OCI-LY3 (cell line): ENCODE results near the gene PIGC.

ENCODE experiments used
- H2AFZ ChIP-seq: fragments of 200-600, 300-600 bp; shearing (Covaris generic); 2 replicates; pipeline ENCODE4 v1.6.0; 2014; ENCODE audit warnings: antibody characterized with exemption, low read depth, low read length
- H3K27ac ChIP-seq: fragments of 200-600, 300-600 bp; sonication (generic); 2 replicates; pipeline ENCODE4 v1.5.1; 2014; ENCODE audit warnings: mild to moderate bottlenecking, low read length, moderate library complexity, mixed read lengths
- H3K27me3 ChIP-seq: fragments of 200-600, 300-600 bp; sonication (generic); 2 replicates; pipeline ENCODE4 v1.6.1; 2014; ENCODE audit warnings: low read depth, low read length, mixed read lengths
- H3K36me3 ChIP-seq: fragments of 200-600, 300-600 bp; sonication (generic); replicated peaks from 2 replicates; pipeline ENCODE3; 2014; ENCODE audit warnings: low read depth, low read length, mixed read lengths
- H3K4me1 ChIP-seq: fragments of 300-600, 200-600 bp; sonication (generic); 2 replicates; pipeline ENCODE4 v1.6.1; 2014; ENCODE audit warnings: low read length, mixed read lengths
- H3K4me2 ChIP-seq: fragments of 200-600, 300-600 bp; sonication (generic); 2 replicates; pipeline ENCODE4 v1.6.1; 2014; ENCODE audit warnings: low read length, mixed read lengths
- H3K4me3 ChIP-seq: fragments of 300-600, 200-600 bp; sonication (generic); 2 replicates; pipeline ENCODE4 v1.5.1; 2014; ENCODE audit warnings: antibody characterized with exemption, mild to moderate bottlenecking, low read length, moderate library complexity
- H3K79me2 ChIP-seq: fragments of 300-600, 200-600 bp; shearing (Covaris generic); 2 replicates; pipeline ENCODE4 v1.6.1; 2014; ENCODE audit warnings: mild to moderate bottlenecking, low read length, mixed read lengths
- H3K9ac ChIP-seq: fragments of 300-600, 200-600 bp; shearing (Covaris generic); 2 replicates; pipeline ENCODE4 v1.6.0; 2014; ENCODE audit warnings: mild to moderate bottlenecking, low read length, moderate library complexity
- H3K9me3 ChIP-seq: fragments of 200-600, 300-600 bp; shearing (Covaris generic); 2 replicates; pipeline ENCODE4 v1.6.1; 2014; ENCODE audit warnings: low read length, mixed read lengths; ENCODE audit not compliant: insufficient read depth
- H4K20me1 ChIP-seq: fragments of 200-600, 300-600 bp; sonication (generic); 2 replicates; pipeline ENCODE4 v1.6.1; 2016; ENCODE audit warnings: low read length, mixed read lengths; ENCODE audit not compliant: insufficient read depth
- EZH2phosphoT487 ChIP-seq: fragments of 200-600 bp; shearing (Covaris generic); IDR thresholded peaks from 2 replicates; pipeline ENCODE4 v1.6.1; 2018; ENCODE audit warnings: antibody characterized with exemption, mixed run types, low read depth
- TF ChIP-seq, protein P1 (sequence below): fragments of 200-600, 300-600 bp; sonication (generic); IDR thresholded peaks from 2 replicates; pipeline ENCODE4 v1.5.1; 2014; ENCODE audit warnings: antibody characterized with exemption, low read length, low read depth

Gene PIGC

DNA sequence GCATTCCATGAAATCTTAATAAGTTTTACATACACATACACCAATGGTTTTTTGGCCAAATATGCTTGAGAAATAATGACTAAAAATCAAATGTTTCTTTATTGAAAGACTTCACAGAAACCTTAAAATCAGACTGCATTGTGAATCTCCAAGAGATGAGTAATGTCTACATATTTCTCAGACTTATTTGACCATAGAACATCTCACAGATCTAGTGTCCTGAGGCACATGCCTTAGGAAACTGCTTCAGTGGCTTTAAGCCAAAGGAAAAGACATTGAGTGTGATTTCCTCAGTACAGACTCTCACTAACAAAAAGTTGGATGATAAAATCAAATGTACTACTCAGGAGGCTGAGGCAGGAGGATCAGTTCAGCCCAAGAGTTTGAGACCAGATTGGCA is 29.5 kb downstream of the PIGC start:
- Histone ChIP-seq H3K9me3 (no peaks in the 10 kb centered on the region), H3K27ac (no peak overlapping the region), H3K4me2 (no peak overlapping the region), H3K9ac (no peak overlapping the region), H2AFZ (no peak overlapping the region), H4K20me1 (no peaks in the 10 kb centered on the region), H3K4me3 (no peak overlapping the region), H3K36me3 (no peaks in the 10 kb centered on the region), H3K4me1 (peaks cover 18% of the 10 kb centered on the region), H3K79me2 (no peaks in the 10 kb centered on the region), H3K27me3 (no peaks in the 10 kb centered on the region)
- TF ChIP-seq EZH2phosphoT487: no peak

DNA sequence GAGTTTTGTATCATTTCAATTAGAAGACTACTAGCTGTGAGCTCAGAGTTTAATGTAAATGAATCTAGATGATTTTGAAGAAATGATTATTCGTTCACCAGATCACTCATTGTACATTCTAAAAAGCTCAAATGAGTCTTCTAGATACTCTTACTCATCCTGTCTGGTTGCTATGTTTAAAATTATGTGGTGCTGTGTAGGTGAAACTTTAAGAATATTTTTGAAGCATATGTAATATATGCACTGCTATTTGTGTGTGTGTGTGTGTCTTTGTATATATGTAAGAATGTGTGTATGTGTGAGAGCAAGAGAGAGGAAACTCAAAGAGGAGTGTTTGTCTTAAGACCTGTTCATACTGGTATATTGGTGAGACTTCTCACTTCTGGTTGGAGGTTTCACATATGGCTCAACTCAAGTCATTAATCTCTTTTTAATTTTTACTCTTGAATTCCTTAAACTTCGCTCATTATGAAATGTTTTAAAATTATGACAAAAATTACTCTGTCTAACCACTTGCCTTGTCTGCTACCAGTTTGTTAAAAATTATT is 32.0 kb downstream of the PIGC start:
- no peak for TF ChIP-seq EZH2phosphoT487
- TF ChIP-seq, protein P1, sequence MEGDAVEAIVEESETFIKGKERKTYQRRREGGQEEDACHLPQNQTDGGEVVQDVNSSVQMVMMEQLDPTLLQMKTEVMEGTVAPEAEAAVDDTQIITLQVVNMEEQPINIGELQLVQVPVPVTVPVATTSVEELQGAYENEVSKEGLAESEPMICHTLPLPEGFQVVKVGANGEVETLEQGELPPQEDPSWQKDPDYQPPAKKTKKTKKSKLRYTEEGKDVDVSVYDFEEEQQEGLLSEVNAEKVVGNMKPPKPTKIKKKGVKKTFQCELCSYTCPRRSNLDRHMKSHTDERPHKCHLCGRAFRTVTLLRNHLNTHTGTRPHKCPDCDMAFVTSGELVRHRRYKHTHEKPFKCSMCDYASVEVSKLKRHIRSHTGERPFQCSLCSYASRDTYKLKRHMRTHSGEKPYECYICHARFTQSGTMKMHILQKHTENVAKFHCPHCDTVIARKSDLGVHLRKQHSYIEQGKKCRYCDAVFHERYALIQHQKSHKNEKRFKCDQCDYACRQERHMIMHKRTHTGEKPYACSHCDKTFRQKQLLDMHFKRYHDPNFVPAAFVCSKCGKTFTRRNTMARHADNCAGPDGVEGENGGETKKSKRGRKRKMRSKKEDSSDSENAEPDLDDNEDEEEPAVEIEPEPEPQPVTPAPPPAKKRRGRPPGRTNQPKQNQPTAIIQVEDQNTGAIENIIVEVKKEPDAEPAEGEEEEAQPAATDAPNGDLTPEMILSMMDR: no peak
- Histone ChIP-seq H3K4me2 (peak overlapping the region; percentile 34), H3K79me2 (no peaks in the 10 kb centered on the region), H3K36me3 (no peaks in the 10 kb centered on the region), H3K9ac (no peak overlapping the region), H3K9me3 (no peaks in the 10 kb centered on the region), H4K20me1 (no peaks in the 10 kb centered on the region), H3K27ac (peak overlapping the region; percentile 7), H3K4me3 (peak overlapping the region; percentile 10; the same call in 1 of the 2 replicates), H3K4me1 (peaks cover 25% of the 10 kb centered on the region), H2AFZ (no peak overlapping the region), H3K27me3 (no peaks in the 10 kb centered on the region)

DNA sequence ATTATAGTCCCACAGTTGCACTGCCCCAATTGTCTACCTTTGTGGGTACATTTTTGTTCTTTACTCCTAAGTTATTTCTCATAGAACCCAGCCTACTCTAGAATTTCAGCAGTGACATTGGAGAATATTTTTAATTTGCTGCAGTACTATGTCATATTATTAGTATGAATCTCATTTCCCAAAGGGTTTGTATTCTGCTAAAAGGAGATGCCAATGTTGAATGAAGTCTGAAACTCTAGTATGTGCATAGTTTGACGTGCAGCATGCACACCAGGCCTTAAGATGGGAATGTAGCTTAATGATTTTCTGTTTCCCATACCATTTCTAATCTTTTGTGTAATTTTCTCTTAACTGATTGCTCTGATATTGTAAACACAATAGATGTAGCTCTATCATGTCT is 33.8 kb downstream of the PIGC start:
- H3K9ac ChIP-seq: no peak overlapping the region
- peaks cover 32% of the 10 kb centered on the region for H3K4me1 ChIP-seq
- no peak overlapping the region for H2AFZ ChIP-seq
- H3K4me3 ChIP-seq: no peak overlapping the region
- no peak overlapping the region for H3K4me2 ChIP-seq
- no peaks in the 10 kb centered on the region for H4K20me1 ChIP-seq
- H3K79me2 ChIP-seq: no peaks in the 10 kb centered on the region
- H3K9me3 ChIP-seq: no peaks in the 10 kb centered on the region
- no peak overlapping the region for H3K27ac ChIP-seq
- no peak for TF ChIP-seq EZH2phosphoT487
- TF ChIP-seq, protein P1: no peak
- H3K27me3 ChIP-seq: no peaks in the 10 kb centered on the region
- H3K36me3 ChIP-seq: no peaks in the 10 kb centered on the region

DNA sequence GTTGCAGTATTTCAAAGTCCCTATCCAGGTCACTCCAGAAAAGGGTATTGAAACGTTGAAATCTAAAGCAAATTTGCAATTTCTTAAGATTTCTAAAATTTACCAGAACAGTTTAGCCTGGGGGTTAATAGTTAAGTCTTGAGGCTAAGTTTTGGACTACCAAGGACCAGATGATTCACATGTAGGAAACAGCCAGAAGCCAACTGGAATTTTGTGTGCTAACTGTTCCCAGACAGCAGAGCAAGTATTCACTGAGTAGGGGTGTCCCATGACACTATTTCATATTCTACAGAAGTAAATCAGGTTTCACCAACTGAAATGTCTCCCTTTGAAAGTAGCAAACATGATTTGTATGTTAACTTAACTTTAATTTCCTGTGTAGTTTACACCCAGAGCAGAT is 34.9 kb downstream of the PIGC start:
- Histone ChIP-seq H3K4me2 (no peak overlapping the region), H4K20me1 (no peaks in the 10 kb centered on the region), H2AFZ (no peak overlapping the region), H3K4me3 (no peak overlapping the region), H3K79me2 (no peaks in the 10 kb centered on the region), H3K27ac (no peak overlapping the region), H3K9ac (no peak overlapping the region), H3K9me3 (no peaks in the 10 kb centered on the region), H3K4me1 (peaks cover 32% of the 10 kb centered on the region), H3K36me3 (no peaks in the 10 kb centered on the region), H3K27me3 (no peaks in the 10 kb centered on the region)
- TF ChIP-seq EZH2phosphoT487: no peak
- TF ChIP-seq, protein P1: no peak
